Mucosa of descending colon (tissue), 3 donors: Measurements from ENCODE around the gene RPL29. TPM values are rescaled to one million over a fixed set of nuclear protein-coding genes. Genes with fewer than 3 reads are reported as not detected.

Experiments
- ATAC-seq: fragments of 200-7000 bp; cut with Tn5 transposase; one replicate; pipeline ENCODE4 v1.9.1; 2020; ENCODE audit warnings: mild to moderate bottlenecking, moderate library complexity
- DNase-seq, 3 donors: peaks; one replicate each; pipeline ENCODE4 v3.0.0-alpha.2; 2020
- H3K36me3 ChIP-seq: fragments of 200-600 bp; one replicate; pipeline ENCODE4 v1.8.0; 2021; ENCODE audit warnings: low read depth, mild to moderate bottlenecking
- H3K4me1 ChIP-seq: fragments of 200-600 bp; one replicate; pipeline ENCODE4 v1.8.0; 2021; ENCODE audit warnings: low read depth, mild to moderate bottlenecking
- H3K4me3 ChIP-seq: fragments of 200-600 bp; one replicate; pipeline ENCODE4 v1.8.0; 2021; ENCODE audit warnings: mild to moderate bottlenecking
- H3K9me3 ChIP-seq: fragments of 200-600 bp; one replicate; pipeline ENCODE4 v1.8.0; 2021; ENCODE audit warnings: mild to moderate bottlenecking
- intact Hi-C, 2 donors: fragments of 100-400 bp; cut with DNase I in 1 of 2; cut with micrococcal nuclease in 1 of 2; formaldehyde crosslinking; loops; one replicate each; pipeline versions ENCODE4 v1.11.0 to v1.11.1; 2022; cut with DNase I, micrococcal nuclease
- total RNA-seq, 3 donors: library from RNA; stranded (reverse); fragmentation: NEBNext Ultra II Directional in 2 of 3; extraction: Animal tissue kit (Norgen Biotek cat#: 25700) in 2 of 3; gene quantifications; one replicate each; pipeline versions ENCODE4 v1.2.1 to v1.2.4, GENCODE V29; 2021 to 2023
- TF ChIP-seq, protein P1 (sequence below): fragments of 200-600 bp; IDR thresholded peaks from one replicate; pipeline ENCODE4 v1.8.0; 2022; ENCODE audit warnings: antibody characterized with exemption, mild to moderate bottlenecking
- donor health status: DM: no; HTN: no; CAD: no; lungs with moderate emphysema.
- donor health status: DM: no; HTN: no; CAD: no.
- donor health status: DM: no; HTN: yes; CAD: no.

RPL29 gene
- total RNA-seq, 3 donors from 2014 or later: 782 to 973 (median 946) TPM

DNA sequence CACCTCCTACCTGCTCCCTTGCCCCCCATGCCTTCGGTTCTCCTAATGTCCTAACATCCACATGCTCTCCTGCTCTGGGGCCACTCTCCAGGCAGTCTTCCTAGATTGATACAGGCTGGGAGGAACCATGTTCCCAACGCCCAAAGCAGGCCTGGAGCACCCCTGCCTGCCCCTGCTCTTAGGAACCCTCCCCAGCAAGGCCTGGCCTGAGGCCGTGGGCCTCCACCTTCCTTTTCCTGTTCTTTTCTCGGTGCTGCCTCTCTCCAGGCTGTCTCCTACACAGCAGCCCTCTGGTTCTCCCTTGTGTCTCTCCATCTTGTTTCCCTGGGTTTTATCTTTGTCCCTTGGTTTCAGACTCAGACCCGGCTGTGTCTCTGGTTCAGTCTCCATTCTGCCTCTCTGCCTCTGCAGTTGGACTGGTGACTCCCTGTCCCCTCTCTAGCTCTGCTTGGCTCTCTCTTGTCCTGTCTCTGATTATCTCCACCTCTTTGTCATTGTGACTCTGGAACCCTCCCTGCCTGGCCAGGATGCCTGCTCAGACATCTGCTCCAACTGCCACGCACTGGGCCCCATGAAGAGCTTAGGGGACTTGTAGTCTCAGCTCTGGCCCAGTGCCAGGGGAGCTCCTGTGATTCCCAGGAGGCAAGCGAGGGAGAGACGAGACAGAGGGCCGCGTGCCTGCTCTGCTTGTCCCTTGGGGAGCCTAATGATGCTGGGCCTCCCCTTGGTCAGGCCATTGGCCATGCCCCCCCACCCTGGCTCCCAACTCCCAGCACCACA is 26.0 kb upstream of the RPL29 start:
- intact Hi-C loops: no loop called here
- no peak for DNase-seq
- H3K4me3 ChIP-seq: no peak overlapping the region
- no peaks in the 10 kb centered on the region for H3K4me1 ChIP-seq
- no peak for ATAC-seq
- TF ChIP-seq, protein P1, sequence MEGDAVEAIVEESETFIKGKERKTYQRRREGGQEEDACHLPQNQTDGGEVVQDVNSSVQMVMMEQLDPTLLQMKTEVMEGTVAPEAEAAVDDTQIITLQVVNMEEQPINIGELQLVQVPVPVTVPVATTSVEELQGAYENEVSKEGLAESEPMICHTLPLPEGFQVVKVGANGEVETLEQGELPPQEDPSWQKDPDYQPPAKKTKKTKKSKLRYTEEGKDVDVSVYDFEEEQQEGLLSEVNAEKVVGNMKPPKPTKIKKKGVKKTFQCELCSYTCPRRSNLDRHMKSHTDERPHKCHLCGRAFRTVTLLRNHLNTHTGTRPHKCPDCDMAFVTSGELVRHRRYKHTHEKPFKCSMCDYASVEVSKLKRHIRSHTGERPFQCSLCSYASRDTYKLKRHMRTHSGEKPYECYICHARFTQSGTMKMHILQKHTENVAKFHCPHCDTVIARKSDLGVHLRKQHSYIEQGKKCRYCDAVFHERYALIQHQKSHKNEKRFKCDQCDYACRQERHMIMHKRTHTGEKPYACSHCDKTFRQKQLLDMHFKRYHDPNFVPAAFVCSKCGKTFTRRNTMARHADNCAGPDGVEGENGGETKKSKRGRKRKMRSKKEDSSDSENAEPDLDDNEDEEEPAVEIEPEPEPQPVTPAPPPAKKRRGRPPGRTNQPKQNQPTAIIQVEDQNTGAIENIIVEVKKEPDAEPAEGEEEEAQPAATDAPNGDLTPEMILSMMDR: no peak
- no peaks in the 10 kb centered on the region for H3K36me3 ChIP-seq
- H3K9me3 ChIP-seq: no peaks in the 10 kb centered on the region

DNA sequence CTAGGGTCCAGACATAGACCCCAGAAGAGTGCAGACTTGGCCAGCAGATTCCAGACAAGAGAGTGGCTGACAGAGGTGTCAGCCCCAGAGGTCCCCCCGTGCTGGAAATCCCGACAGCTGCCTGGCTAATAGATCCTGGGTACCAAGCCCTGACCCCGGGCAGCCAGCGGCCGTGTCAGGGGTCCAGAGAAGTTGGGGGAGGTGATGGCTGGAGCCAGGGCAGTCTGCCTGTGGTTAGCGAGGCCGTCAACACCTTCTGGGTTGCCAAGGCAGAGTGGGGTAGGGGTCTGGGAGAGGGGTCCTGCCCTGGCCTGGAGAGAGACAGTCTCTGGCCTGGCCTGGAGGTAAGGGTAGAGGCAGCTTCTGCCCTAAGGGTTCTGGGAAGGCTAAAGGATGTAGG is 25.1 kb upstream of the RPL29 start:
- intact Hi-C loops: no loop called here
- Histone ChIP-seq H3K4me3 (no peak overlapping the region), H3K4me1 (no peaks in the 10 kb centered on the region), H3K36me3 (no peaks in the 10 kb centered on the region), H3K9me3 (no peaks in the 10 kb centered on the region)
- ATAC-seq (no peak), DNase-seq (no peak)
- TF ChIP-seq, protein P1: no peak

DNA sequence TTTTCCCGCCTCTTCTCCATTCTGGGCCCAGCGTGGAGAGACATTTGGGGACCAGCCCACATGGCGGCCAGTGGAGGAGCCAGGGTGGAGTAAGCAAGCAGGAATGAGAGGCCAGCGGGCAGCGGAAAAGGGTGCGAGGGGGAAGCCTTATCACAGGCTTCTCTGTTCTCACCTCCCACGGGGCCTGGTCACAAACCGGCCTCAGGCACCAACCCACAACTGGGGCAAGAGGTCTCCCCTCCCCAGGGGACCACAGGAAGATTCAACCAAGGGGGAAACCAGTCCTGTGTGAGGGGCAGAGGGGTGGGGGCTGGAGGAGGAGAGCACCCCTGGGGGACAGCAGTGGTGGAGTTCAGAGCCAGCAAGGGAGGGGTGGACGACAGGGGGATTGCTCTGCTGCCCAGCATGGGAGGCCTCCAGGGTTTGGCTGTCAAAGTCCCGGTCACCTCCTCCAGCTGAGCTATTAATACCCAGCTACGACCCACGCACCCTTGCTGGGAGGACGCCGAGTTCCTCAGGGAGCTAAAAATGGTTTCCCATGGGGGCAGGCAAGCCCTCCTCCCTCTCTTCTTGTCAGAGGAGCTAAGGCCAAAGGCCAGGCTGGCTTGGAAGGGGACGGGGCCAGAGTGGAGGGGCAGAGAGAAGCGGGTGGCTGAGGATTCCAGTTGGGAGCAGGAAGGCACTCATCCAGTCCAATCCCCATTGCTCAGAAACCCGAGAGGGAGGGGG is 23.8 kb upstream of the RPL29 start:
- no peak overlapping the region for H3K4me3 ChIP-seq
- no peaks in the 10 kb centered on the region for H3K36me3 ChIP-seq
- no peak for ATAC-seq
- intact Hi-C loops: no loop called here
- no peaks in the 10 kb centered on the region for H3K4me1 ChIP-seq
- no peak for DNase-seq
- TF ChIP-seq, protein P1: no peak
- no peaks in the 10 kb centered on the region for H3K9me3 ChIP-seq

DNA sequence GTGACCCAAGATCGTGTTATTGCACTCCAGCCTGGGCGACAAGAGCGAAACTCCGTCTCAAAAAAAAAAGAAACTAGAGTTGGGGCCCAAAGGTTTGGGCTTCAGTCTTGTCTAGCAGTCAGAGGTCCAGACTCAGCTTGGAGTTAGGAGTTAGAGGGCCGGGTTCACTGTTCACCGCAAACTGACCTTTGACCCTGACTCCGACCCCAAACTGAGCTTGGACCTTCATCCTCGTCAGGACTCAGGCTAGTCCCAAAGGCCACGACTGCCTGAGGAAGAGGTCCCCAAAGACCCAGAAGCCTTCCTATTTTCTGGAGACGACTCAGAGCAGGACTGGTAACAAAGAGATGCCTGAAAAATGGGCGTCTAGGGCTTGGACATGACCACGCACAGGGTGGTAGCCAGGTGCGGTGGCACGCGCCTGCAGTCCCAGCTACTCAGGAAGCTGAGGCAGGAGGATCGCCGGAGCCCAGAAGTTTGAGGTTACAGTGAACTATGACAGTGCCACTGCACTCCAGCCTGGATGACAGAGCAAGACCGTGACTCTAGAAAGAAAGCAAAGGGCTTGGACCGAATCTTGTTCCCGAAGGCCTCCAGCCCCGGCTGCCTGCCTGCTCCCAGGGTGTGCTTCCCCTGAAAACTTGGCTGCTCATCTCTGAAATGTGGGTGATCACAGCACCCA is 22.8 kb upstream of the RPL29 start:
- H3K9me3 ChIP-seq: no peaks in the 10 kb centered on the region
- ATAC-seq (no peak), DNase-seq (no peak)
- H3K4me3 ChIP-seq: no peak overlapping the region
- H3K4me1 ChIP-seq: no peaks in the 10 kb centered on the region
- TF ChIP-seq, protein P1: no peak
- H3K36me3 ChIP-seq: no peaks in the 10 kb centered on the region
- intact Hi-C loops: no loop called here

DNA sequence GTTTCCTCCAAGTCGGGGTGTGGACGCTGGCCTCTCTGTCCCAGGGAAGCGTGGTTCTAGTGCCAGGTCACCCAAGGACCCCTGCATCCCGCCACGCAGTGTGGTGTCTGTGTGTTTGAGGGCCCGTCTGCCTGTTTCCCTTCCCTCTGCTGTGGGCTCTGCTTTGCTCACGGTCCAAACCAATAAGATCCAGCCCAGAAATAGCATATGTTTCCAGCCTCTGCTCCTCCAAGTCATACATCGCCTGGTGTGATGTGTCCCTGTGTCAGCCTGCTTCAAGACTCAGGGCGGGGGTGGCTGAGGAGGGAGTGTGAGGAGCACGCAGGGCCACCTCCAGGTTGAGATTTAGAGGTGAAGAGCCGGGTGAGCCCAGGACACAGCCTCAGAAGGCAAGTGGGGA is 21.9 kb upstream of the RPL29 start:
- no peak for ATAC-seq
- TF ChIP-seq, protein P1: no peak
- intact Hi-C loops: no loop called here

More for the DNA sequence above, 21.9 kb upstream of the RPL29 start:
- no peaks in the 10 kb centered on the region for H3K9me3 ChIP-seq
- no peak overlapping the region for H3K4me3 ChIP-seq
- no peaks in the 10 kb centered on the region for H3K36me3 ChIP-seq
- no peak for DNase-seq
- no peaks in the 10 kb centered on the region for H3K4me1 ChIP-seq
